Activated CD4-positive, alpha-beta T cell treated with anti-CD3 and anti-CD28 coated beads for 24 hours (primary cell): ENCODE results near the gene QSOX2.

Source experiments
- DNase-seq, 2 donors: peaks; one replicate each; pipeline ENCODE4 v3.0.0-alpha.2; 2020; ENCODE audit warnings: low read depth in 2 of 2

The QSOX2 gene

GRCh38 chr9:136222166-136222905, 23.3 kb downstream of the QSOX2 start:
- DNase-seq: no peak

GRCh38 chr9:136220017-136220729, 25.4 kb downstream of the QSOX2 start:
- DNase-seq: no peak

- no peak for DNase-seq
These were observed 26.3 kb downstream of the QSOX2 start for GRCh38 chr9:136219276-136219675.

- no peak for DNase-seq
These were observed 26.9 kb downstream of the QSOX2 start for GRCh38 chr9:136218673-136219072.

- DNase-seq: no peak
These were observed 27.3 kb downstream of the QSOX2 start for GRCh38 chr9:136218271-136218670.

GRCh38 chr9:136216541-136217244, 28.9 kb downstream of the QSOX2 start:
- DNase-seq: no peak

GRCh38 chr9:136213733-136214132, 31.9 kb downstream of the QSOX2 start:
- no peak for DNase-seq

GRCh38 chr9:136212345-136212950, 33.2 kb downstream of the QSOX2 start:
- DNase-seq: no peak

GRCh38 chr9:136211441-136212344, 33.9 kb downstream of the QSOX2 start:
- DNase-seq: no peak

- no peak for DNase-seq
These were observed 34.6 kb downstream of the QSOX2 start for GRCh38 chr9:136211006-136211405.

GRCh38 chr9:136210276-136210675, 35.3 kb downstream of the QSOX2 start:
- DNase-seq: no peak

- no peak for DNase-seq
These were observed 35.8 kb downstream of the QSOX2 start for GRCh38 chr9:136209786-136210185.

GRCh38 chr9:136209232-136209631, 36.4 kb downstream of the QSOX2 start:
- no peak for DNase-seq

GRCh38 chr9:136208675-136209074, 36.9 kb downstream of the QSOX2 start:
- no peak for DNase-seq

GRCh38 chr9:136207616-136208015, 38.0 kb downstream of the QSOX2 start:
- no peak for DNase-seq

- DNase-seq: no peak
These were observed 38.9 kb downstream of the QSOX2 start for GRCh38 chr9:136206602-136207275.

- no peak for DNase-seq
These were observed 40.0 kb downstream of the QSOX2 start for GRCh38 chr9:136205707-136205992.

- DNase-seq: no peak
These were observed 40.5 kb downstream of the QSOX2 start, which contains the start of gene LHX3 for GRCh38 chr9:136204838-136205706. TSS of gene LHX3 (minus strand) at chr9:136205128. CDS start at chr9:136205012, 116 bp downstream.

GRCh38 chr9:136204145-136204805, 41.3 kb downstream of the QSOX2 start:
- DNase-seq: no peak
